Panc1 (cell line): ENCODE data around the gene PPIA. TPM values are rescaled to one million over a fixed set of nuclear protein-coding genes. Genes with fewer than 3 reads are reported as not detected.

Experiments used
- ATAC-seq: fragments of 200-7000 bp; cut with Tn5 transposase; 2 replicates; pipeline ENCODE4 v1.9.1; 2020; ENCODE audit warnings: mild to moderate bottlenecking, moderate library complexity
- BruUV-seq: library from RNA; stranded (reverse); fragments of 400-500 nt; replicated peaks from 2 replicates; lab custom pipeline; 2021; lab: Mats Ljungman, UMichigan
- CTCF ChIA-PET: fragments of 300-600 bp; sonication (Branson Sonifier 250); formaldehyde crosslinking; loops from one replicate; lab custom pipeline; 2022; ENCODE audit warnings: antibody characterized with exemption; lab: Charles Lee
- POLR2A ChIA-PET: fragments of 300-600 bp; sonication (Branson Sonifier 250); formaldehyde crosslinking; loops from one replicate; lab custom pipeline; 2022; ENCODE audit warnings: antibody characterized with exemption; lab: Charles Lee
- DNase-seq: peaks from one replicate; pipeline ENCODE4 v3.0.0-alpha.2; 2010; ENCODE audit warnings: low read depth, low spot score
- H3K27ac ChIP-seq: 2 replicates; pipeline ENCODE4 v1.5.1; 2011; ENCODE audit warnings: mild to moderate bottlenecking, low read length, inconsistent platforms
- H3K27me3 ChIP-seq: fragments of 200-500 bp; sonication (Bioruptor generic); 2 replicates; pipeline ENCODE4 v1.6.0; 2014; ENCODE audit warnings: low read length, inconsistent platforms; ENCODE audit not compliant: control insufficient read depth, insufficient read depth
- H3K36me3 ChIP-seq: fragments of 200-500 bp; sonication (Bioruptor generic); 2 replicates; pipeline ENCODE4 v1.5.1; 2014; ENCODE audit warnings: inconsistent platforms, mild to moderate bottlenecking, low read length, moderate library complexity; ENCODE audit not compliant: control insufficient read depth, insufficient read depth
- H3K4me1 ChIP-seq: 2 replicates; pipeline ENCODE4 v1.5.1; 2011; ENCODE audit warnings: inconsistent platforms, mild to moderate bottlenecking, low read length, moderate library complexity; ENCODE audit not compliant: control insufficient read depth, insufficient read depth
- H3K4me3 ChIP-seq, 2 experiments: 2 replicates each; pipeline ENCODE4 v1.5.1; 2011 to 2012; ENCODE audit warnings: low read depth in 2 of 2, low read length in 2 of 2, mild to moderate bottlenecking in 2 of 2, inconsistent platforms in 1 of 2, moderate library complexity in 1 of 2
- H3K9me3 ChIP-seq: fragments of 200-500 bp; sonication (Bioruptor generic); 2 replicates; pipeline ENCODE4 v1.5.1; 2014; ENCODE audit warnings: low read depth, mild to moderate bottlenecking, inconsistent platforms, low read length, moderate library complexity; ENCODE audit not compliant: control insufficient read depth, insufficient read depth
- POLR2AphosphoS5 ChIP-seq: IDR thresholded peaks from 2 replicates; pipeline ENCODE4 v1.6.1; 2012; ENCODE audit warnings: mild to moderate bottlenecking, low read depth, low read length, moderate library complexity
- SIN3A ChIP-seq: IDR thresholded peaks from 2 replicates; pipeline ENCODE4 v1.6.1; 2012; ENCODE audit warnings: low read depth, mild to moderate bottlenecking, low read length, moderate library complexity, borderline replicate concordance; ENCODE audit not compliant: insufficient read depth
- TCF7L2 ChIP-seq: IDR thresholded peaks from 2 replicates; pipeline ENCODE4 v1.6.1; 2011; ENCODE audit warnings: mild to moderate bottlenecking, low read depth, low read length, inconsistent platforms
- in situ Hi-C: cut with HindIII; loops from 2 replicates; pipeline ENCODE4 v1.10.0; 2016; ENCODE audit warnings: low sequenced_read_pairs, low pct_unique_long_range_greater_than_20kb
- intact Hi-C: fragments of 100-400 bp; cut with micrococcal nuclease; formaldehyde crosslinking; loops from one replicate; pipeline ENCODE4 v1.10.0; 2022; ENCODE audit not compliant: unreplicated experiment
- total RNA-seq: library from RNA; stranded (reverse); gene quantifications from one replicate; pipeline ENCODE4 v1.2.1, GENCODE V29; 2021; ENCODE audit not compliant: unreplicated experiment
- TF ChIP-seq, protein P1 (sequence below): fragments of 450-650 bp; IDR thresholded peaks from 2 replicates; pipeline ENCODE4 v1.5.1; 2017; ENCODE audit warnings: mild to moderate bottlenecking
- TF ChIP-seq, protein P2 (sequence below), 2 experiments: IDR thresholded peaks; 2 replicates each; pipeline ENCODE4 v1.6.1; 2011 to 2012; ENCODE audit warnings: low read depth in 2 of 2, control low read depth in 1 of 2, low read length in 1 of 2, mild to moderate bottlenecking in 1 of 2, moderate library complexity in 1 of 2; ENCODE audit not compliant: insufficient read depth in 1 of 2

The PPIA gene
- total RNA-seq, 1 experiment from 2014 or later, result 3,706 TPM

DNA sequence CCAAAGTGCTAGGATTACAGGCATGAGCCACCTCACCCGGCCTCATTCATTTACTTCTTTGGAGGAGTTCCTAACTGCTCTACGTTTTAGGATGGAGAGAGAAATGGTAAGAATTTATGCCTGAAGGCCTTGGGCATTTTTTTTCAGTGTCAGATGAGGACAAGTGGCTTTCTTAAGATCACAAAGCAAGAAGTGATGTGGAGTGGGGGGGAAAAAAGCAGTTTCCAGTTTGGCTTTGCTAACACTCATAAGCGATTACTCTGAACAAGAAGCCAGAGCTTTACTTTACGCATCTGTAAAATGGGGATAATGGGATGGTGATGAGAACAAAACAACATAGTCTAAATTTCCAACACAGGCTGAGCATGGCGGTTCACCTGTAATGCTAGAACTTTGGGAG lies 2.6 kb upstream of the PPIA start:
- Histone ChIP-seq H3K4me3 (no peak overlapping the region), H3K9me3 (no peaks in the 10 kb centered on the region), H3K27me3 (no peaks in the 10 kb centered on the region), H3K27ac (peak overlapping the region; percentile 40; the same call in 1 of the 2 replicates), H3K4me1 (peaks cover 14% of the 10 kb centered on the region), H3K36me3 (peaks cover 9% of the 10 kb centered on the region)
- TF ChIP-seq POLR2AphosphoS5 (no peak), SIN3A (no peak), TCF7L2 (no peak)
- TF ChIP-seq, protein P1, sequence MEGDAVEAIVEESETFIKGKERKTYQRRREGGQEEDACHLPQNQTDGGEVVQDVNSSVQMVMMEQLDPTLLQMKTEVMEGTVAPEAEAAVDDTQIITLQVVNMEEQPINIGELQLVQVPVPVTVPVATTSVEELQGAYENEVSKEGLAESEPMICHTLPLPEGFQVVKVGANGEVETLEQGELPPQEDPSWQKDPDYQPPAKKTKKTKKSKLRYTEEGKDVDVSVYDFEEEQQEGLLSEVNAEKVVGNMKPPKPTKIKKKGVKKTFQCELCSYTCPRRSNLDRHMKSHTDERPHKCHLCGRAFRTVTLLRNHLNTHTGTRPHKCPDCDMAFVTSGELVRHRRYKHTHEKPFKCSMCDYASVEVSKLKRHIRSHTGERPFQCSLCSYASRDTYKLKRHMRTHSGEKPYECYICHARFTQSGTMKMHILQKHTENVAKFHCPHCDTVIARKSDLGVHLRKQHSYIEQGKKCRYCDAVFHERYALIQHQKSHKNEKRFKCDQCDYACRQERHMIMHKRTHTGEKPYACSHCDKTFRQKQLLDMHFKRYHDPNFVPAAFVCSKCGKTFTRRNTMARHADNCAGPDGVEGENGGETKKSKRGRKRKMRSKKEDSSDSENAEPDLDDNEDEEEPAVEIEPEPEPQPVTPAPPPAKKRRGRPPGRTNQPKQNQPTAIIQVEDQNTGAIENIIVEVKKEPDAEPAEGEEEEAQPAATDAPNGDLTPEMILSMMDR, result no peak
- TF ChIP-seq, protein P2, sequence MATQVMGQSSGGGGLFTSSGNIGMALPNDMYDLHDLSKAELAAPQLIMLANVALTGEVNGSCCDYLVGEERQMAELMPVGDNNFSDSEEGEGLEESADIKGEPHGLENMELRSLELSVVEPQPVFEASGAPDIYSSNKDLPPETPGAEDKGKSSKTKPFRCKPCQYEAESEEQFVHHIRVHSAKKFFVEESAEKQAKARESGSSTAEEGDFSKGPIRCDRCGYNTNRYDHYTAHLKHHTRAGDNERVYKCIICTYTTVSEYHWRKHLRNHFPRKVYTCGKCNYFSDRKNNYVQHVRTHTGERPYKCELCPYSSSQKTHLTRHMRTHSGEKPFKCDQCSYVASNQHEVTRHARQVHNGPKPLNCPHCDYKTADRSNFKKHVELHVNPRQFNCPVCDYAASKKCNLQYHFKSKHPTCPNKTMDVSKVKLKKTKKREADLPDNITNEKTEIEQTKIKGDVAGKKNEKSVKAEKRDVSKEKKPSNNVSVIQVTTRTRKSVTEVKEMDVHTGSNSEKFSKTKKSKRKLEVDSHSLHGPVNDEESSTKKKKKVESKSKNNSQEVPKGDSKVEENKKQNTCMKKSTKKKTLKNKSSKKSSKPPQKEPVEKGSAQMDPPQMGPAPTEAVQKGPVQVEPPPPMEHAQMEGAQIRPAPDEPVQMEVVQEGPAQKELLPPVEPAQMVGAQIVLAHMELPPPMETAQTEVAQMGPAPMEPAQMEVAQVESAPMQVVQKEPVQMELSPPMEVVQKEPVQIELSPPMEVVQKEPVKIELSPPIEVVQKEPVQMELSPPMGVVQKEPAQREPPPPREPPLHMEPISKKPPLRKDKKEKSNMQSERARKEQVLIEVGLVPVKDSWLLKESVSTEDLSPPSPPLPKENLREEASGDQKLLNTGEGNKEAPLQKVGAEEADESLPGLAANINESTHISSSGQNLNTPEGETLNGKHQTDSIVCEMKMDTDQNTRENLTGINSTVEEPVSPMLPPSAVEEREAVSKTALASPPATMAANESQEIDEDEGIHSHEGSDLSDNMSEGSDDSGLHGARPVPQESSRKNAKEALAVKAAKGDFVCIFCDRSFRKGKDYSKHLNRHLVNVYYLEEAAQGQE (IDR thresholded peaks at IDR 0.05; ENCODE audit: insufficient read depth in 1 of 2, low read depth in 2 of 2, low read length in 1 of 2), result no peak
- DNase-seq (no peak), ATAC-seq (no peak)
- ChIA-PET POLR2A (interaction anchor here (0.9 kb wide), 1 partner anchor 54 kb away, joined by 3 read pairs; the partner anchor contains the start of gene H2AZ2), CTCF (no interaction called here)
- in situ Hi-C loops (no loop called here), intact Hi-C loops (no loop called here)
- BruUV-seq, result TSS peak; percentile 51

DNA sequence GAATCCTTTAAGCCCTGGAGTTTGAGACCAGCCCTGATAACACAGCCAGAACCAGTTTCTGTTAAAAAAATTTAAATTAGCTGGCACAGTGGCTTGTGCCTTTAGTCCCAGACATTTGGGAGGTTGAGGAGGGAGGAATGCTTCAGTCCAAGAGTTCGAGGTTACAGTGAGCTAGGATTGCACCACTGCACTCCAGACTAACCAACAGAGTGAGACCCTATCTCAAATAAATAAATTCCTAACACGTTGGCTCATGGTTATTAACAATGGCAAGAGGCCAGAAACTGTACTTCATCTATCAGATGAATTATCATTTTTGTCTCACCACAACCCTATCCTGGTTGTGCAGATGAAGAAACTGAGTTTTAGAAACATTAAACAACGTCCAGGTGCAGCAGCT lies 2.1 kb upstream of the PPIA start:
- Histone ChIP-seq H3K36me3 (peaks cover 13% of the 10 kb centered on the region), H3K27ac (peak overlapping the region; percentile 40; the same call in 1 of the 2 replicates), H3K9me3 (no peaks in the 10 kb centered on the region), H3K27me3 (no peaks in the 10 kb centered on the region), H3K4me3 (no peak overlapping the region), H3K4me1 (peaks cover 18% of the 10 kb centered on the region)
- intact Hi-C loops, result no loop called here
- in situ Hi-C loops, result no loop called here
- POLR2A ChIA-PET, result interaction anchor here (0.6 to 0.9 kb wide), 2 partner anchors 47 to 53 kb away, joined by 3 read pairs; partner anchors contain the start of gene H2AZ2
- BruUV-seq, result no TSS peak
- CTCF ChIA-PET, result no interaction called here
- TF ChIP-seq POLR2AphosphoS5 (no peak), SIN3A (no peak), TCF7L2 (no peak)
- TF ChIP-seq, protein P1, result no peak
- TF ChIP-seq, protein P2 (IDR thresholded peaks at IDR 0.05; ENCODE audit: insufficient read depth in 1 of 2, low read depth in 2 of 2, low read length in 1 of 2), result no peak
- ATAC-seq (no peak), DNase-seq (no peak)
